ENCODE data around the gene ACYP2. TPM values are rescaled to one million over a fixed set of nuclear protein-coding genes. Genes with fewer than 3 reads are reported as not detected.

Gene ACYP2
- total and polyA plus RNA-seq, 4 experiments from 2014 or later, result 13.1 to 16.9 (median 16.8) TPM

GRCh38 chr2:54271189-54271588 is 155.8 kb downstream of the ACYP2 start:
- Histone ChIP-seq H3K36me3 (ENCODE audit: insufficient read depth, low read length) (no peaks in the 10 kb centered on the region), H3K27me3 (ENCODE audit: insufficient read depth, low read length) (no peaks in the 10 kb centered on the region), H3K4me1 (ENCODE audit: insufficient read depth, low read length) (no peaks in the 10 kb centered on the region), H3K9me3 (ENCODE audit: control insufficient read depth in 1 of 2, low read length in 2 of 2) (no peaks in the 10 kb centered on the region), H3K4me3 (ENCODE audit: low read length in 2 of 2) (no peak overlapping the region), H3K27ac (ENCODE audit: low read depth, low read length) (no peak overlapping the region)
- Mint-ChIP-seq H3K4me3 (no peak overlapping the region), H3K36me3 (peaks cover 6 to 21% of the 10 kb centered on the region in 2 donors), H3K4me1 (peaks cover 0 to 5% (median 0%) of the 10 kb centered on the region in 4 donors), H3K9me3 (no peaks in the 10 kb centered on the region), H3K27me3 (no peaks in the 10 kb centered on the region), H3K27ac (no peak overlapping the region)
- CTCF ChIA-PET (ENCODE audit: partially characterized antibody), result no interaction called here
- intact Hi-C loops (cut with micrococcal nuclease), result no loop called here
- POLR2A ChIA-PET (ENCODE audit: partially characterized antibody), result no interaction called here
- DNase-seq, result no peak

GRCh38 chr2:54271843-54272627 is 156.6 kb downstream of the ACYP2 start:
- H3K4me1 Mint-ChIP-seq, result peaks cover 0 to 5% (median 0%) of the 10 kb centered on the region in 4 donors
- CTCF ChIA-PET (ENCODE audit: partially characterized antibody), result no interaction called here
- no peaks in the 10 kb centered on the region for H3K4me1 ChIP-seq (ENCODE audit: insufficient read depth, low read length)
- no peaks in the 10 kb centered on the region for H3K9me3 ChIP-seq (ENCODE audit: control insufficient read depth in 1 of 2, low read length in 2 of 2)
- H3K9me3 Mint-ChIP-seq, result no peaks in the 10 kb centered on the region
- POLR2A ChIA-PET (ENCODE audit: partially characterized antibody), result no interaction called here
- H3K27ac Mint-ChIP-seq, result no peak overlapping the region
- no peaks in the 10 kb centered on the region for H3K27me3 ChIP-seq (ENCODE audit: insufficient read depth, low read length)
- no peaks in the 10 kb centered on the region for H3K27me3 Mint-ChIP-seq
- intact Hi-C loops (cut with micrococcal nuclease), result no loop called here
- no peak overlapping the region for H3K4me3 ChIP-seq (ENCODE audit: low read length in 2 of 2)
- no peak overlapping the region for H3K27ac ChIP-seq (ENCODE audit: low read depth, low read length)
- no peak for DNase-seq
- no peak overlapping the region for H3K4me3 Mint-ChIP-seq
- peaks cover 6 to 18% of the 10 kb centered on the region in 2 donors for H3K36me3 Mint-ChIP-seq
- H3K36me3 ChIP-seq (ENCODE audit: insufficient read depth, low read length), result no peaks in the 10 kb centered on the region

- H3K9me3 Mint-ChIP-seq, result no peaks in the 10 kb centered on the region
- ChIA-PET CTCF (ENCODE audit: partially characterized antibody) (no interaction called here), POLR2A (ENCODE audit: partially characterized antibody) (no interaction called here)
- peaks cover 0 to 5% (median 0%) of the 10 kb centered on the region in 4 donors for H3K4me1 Mint-ChIP-seq
- no peaks in the 10 kb centered on the region for H3K9me3 ChIP-seq (ENCODE audit: control insufficient read depth in 1 of 2, low read length in 2 of 2)
- H3K36me3 ChIP-seq (ENCODE audit: insufficient read depth, low read length), result no peaks in the 10 kb centered on the region
- DNase-seq, result no peak
- H3K27me3 ChIP-seq (ENCODE audit: insufficient read depth, low read length), result no peaks in the 10 kb centered on the region
- no peak overlapping the region for H3K4me3 ChIP-seq (ENCODE audit: low read length in 2 of 2)
- no peaks in the 10 kb centered on the region for H3K4me1 ChIP-seq (ENCODE audit: insufficient read depth, low read length)
- H3K27ac Mint-ChIP-seq, result no peak overlapping the region
- no peak overlapping the region for H3K4me3 Mint-ChIP-seq
- H3K27ac ChIP-seq (ENCODE audit: low read depth, low read length), result no peak overlapping the region
- intact Hi-C loops (cut with micrococcal nuclease), result no loop called here
- peaks cover 6 to 17% of the 10 kb centered on the region in 2 donors for H3K36me3 Mint-ChIP-seq
- H3K27me3 Mint-ChIP-seq, result no peaks in the 10 kb centered on the region
Measured at GRCh38 chr2:54274781-54275242, 159.4 kb downstream of the ACYP2 start.

GRCh38 chr2:54275541-54275940 is 160.1 kb downstream of the ACYP2 start:
- intact Hi-C loops (cut with micrococcal nuclease), result no loop called here
- POLR2A ChIA-PET (ENCODE audit: partially characterized antibody), result no interaction called here
- no peaks in the 10 kb centered on the region for H3K27me3 Mint-ChIP-seq

GRCh38 chr2:54279385-54279784 is 164.0 kb downstream of the ACYP2 start:
- no peak for DNase-seq
- Histone ChIP-seq H3K9me3 (ENCODE audit: control insufficient read depth in 1 of 2, low read length in 2 of 2) (no peaks in the 10 kb centered on the region), H3K4me1 (ENCODE audit: insufficient read depth, low read length) (no peaks in the 10 kb centered on the region), H3K27ac (ENCODE audit: low read depth, low read length) (no peak overlapping the region), H3K27me3 (ENCODE audit: insufficient read depth, low read length) (no peaks in the 10 kb centered on the region), H3K36me3 (ENCODE audit: insufficient read depth, low read length) (no peaks in the 10 kb centered on the region), H3K4me3 (ENCODE audit: low read length in 2 of 2) (no peak overlapping the region)
- ChIA-PET CTCF (ENCODE audit: partially characterized antibody) (no interaction called here), POLR2A (ENCODE audit: partially characterized antibody) (no interaction called here)
- intact Hi-C loops (cut with micrococcal nuclease), result no loop called here
- Mint-ChIP-seq H3K9me3 (peaks cover 0 to 1% (median 0%) of the 10 kb centered on the region in 8 donors), H3K36me3 (peaks cover 0 to 3% of the 10 kb centered on the region in 2 donors), H3K27me3 (no peaks in the 10 kb centered on the region), H3K4me1 (peaks cover 0 to 7% (median 5%) of the 10 kb centered on the region in 4 donors), H3K4me3 (no peak overlapping the region), H3K27ac (no peak overlapping the region)

More at GRCh38 chr2:54275541-54275940, 160.1 kb downstream of the ACYP2 start:
- Mint-ChIP-seq H3K27ac (no peak overlapping the region), H3K36me3 (peaks cover 6 to 20% of the 10 kb centered on the region in 2 donors), H3K4me3 (no peak overlapping the region), H3K9me3 (no peaks in the 10 kb centered on the region), H3K4me1 (peaks cover 0 to 5% (median 0%) of the 10 kb centered on the region in 4 donors)
- no peaks in the 10 kb centered on the region for H3K9me3 ChIP-seq (ENCODE audit: control insufficient read depth in 1 of 2, low read length in 2 of 2)
- CTCF ChIA-PET (ENCODE audit: partially characterized antibody), result no interaction called here
- H3K4me1 ChIP-seq (ENCODE audit: insufficient read depth, low read length), result no peaks in the 10 kb centered on the region
- DNase-seq, result no peak
- H3K27me3 ChIP-seq (ENCODE audit: insufficient read depth, low read length), result no peaks in the 10 kb centered on the region
- no peaks in the 10 kb centered on the region for H3K36me3 ChIP-seq (ENCODE audit: insufficient read depth, low read length)
- no peak overlapping the region for H3K27ac ChIP-seq (ENCODE audit: low read depth, low read length)
- H3K4me3 ChIP-seq (ENCODE audit: low read length in 2 of 2), result no peak overlapping the region

GRCh38 chr2:54284826-54285225 is 169.4 kb downstream of the ACYP2 start:
- H3K4me3 Mint-ChIP-seq, result no peak overlapping the region
- no peaks in the 10 kb centered on the region for H3K27me3 Mint-ChIP-seq

GRCh38 chr2:54285451-54285850 is 170.0 kb downstream of the ACYP2 start:
- DNase-seq, result no peak
- Mint-ChIP-seq H3K4me3 (no peak overlapping the region), H3K9me3 (peaks cover 0 to 4% (median 0%) of the 10 kb centered on the region in 8 donors), H3K27me3 (no peaks in the 10 kb centered on the region), H3K27ac (no peak overlapping the region), H3K36me3 (peaks cover 2 to 19% of the 10 kb centered on the region in 2 donors), H3K4me1 (peaks cover 0 to 7% (median 5%) of the 10 kb centered on the region in 4 donors)
- CTCF ChIA-PET (ENCODE audit: partially characterized antibody), result no interaction called here
- Histone ChIP-seq H3K4me3 (ENCODE audit: low read length in 2 of 2) (no peak overlapping the region), H3K27me3 (ENCODE audit: insufficient read depth, low read length) (no peaks in the 10 kb centered on the region), H3K36me3 (ENCODE audit: insufficient read depth, low read length) (no peaks in the 10 kb centered on the region), H3K27ac (ENCODE audit: low read depth, low read length) (no peak overlapping the region), H3K9me3 (ENCODE audit: control insufficient read depth in 1 of 2, low read length in 2 of 2) (no peaks in the 10 kb centered on the region), H3K4me1 (ENCODE audit: insufficient read depth, low read length) (no peaks in the 10 kb centered on the region)
- intact Hi-C loops (cut with micrococcal nuclease), result no loop called here
- POLR2A ChIA-PET (ENCODE audit: partially characterized antibody), result no interaction called here

More at GRCh38 chr2:54284826-54285225, 169.4 kb downstream of the ACYP2 start:
- Histone ChIP-seq H3K27ac (ENCODE audit: low read depth, low read length) (no peak overlapping the region), H3K4me3 (ENCODE audit: low read length in 2 of 2) (no peak overlapping the region), H3K36me3 (ENCODE audit: insufficient read depth, low read length) (no peaks in the 10 kb centered on the region), H3K27me3 (ENCODE audit: insufficient read depth, low read length) (no peaks in the 10 kb centered on the region), H3K4me1 (ENCODE audit: insufficient read depth, low read length) (no peaks in the 10 kb centered on the region), H3K9me3 (ENCODE audit: control insufficient read depth in 1 of 2, low read length in 2 of 2) (no peaks in the 10 kb centered on the region)
- H3K9me3 Mint-ChIP-seq, result peaks cover 0 to 4% (median 0%) of the 10 kb centered on the region in 8 donors
- ChIA-PET CTCF (ENCODE audit: partially characterized antibody) (no interaction called here), POLR2A (ENCODE audit: partially characterized antibody) (no interaction called here)
- H3K36me3 Mint-ChIP-seq, result peaks cover 2 to 18% of the 10 kb centered on the region in 2 donors
- peak overlapping the region in 1 of 7 donors; percentile 3 for H3K27ac Mint-ChIP-seq
- intact Hi-C loops (cut with micrococcal nuclease), result no loop called here
- peaks cover 0 to 7% (median 5%) of the 10 kb centered on the region in 4 donors for H3K4me1 Mint-ChIP-seq
- no peak for DNase-seq

All from CD4-positive, alpha-beta memory T cell (primary cell).